Ishikawa (cell line): ENCODE results near the gene EREG.

Experiments used
- CREB1 ChIP-seq: IDR thresholded peaks from 2 replicates; pipeline ENCODE4 v1.6.1; 2012; ENCODE audit warnings: low read depth
- NFIC ChIP-seq: IDR thresholded peaks from 2 replicates; pipeline ENCODE4 v1.6.1; 2012
- YY1 ChIP-seq: IDR thresholded peaks from 2 replicates; pipeline ENCODE4 v1.6.1; 2012; ENCODE audit warnings: low read depth
- ZBTB7A ChIP-seq: IDR thresholded peaks from 2 replicates; pipeline ENCODE4 v1.6.1; 2012; ENCODE audit warnings: low read depth
- TF ChIP-seq, protein P1 (sequence below): IDR thresholded peaks from 2 replicates; pipeline ENCODE4 v1.6.1; 2012; ENCODE audit warnings: low read depth, mild to moderate bottlenecking

DNA sequence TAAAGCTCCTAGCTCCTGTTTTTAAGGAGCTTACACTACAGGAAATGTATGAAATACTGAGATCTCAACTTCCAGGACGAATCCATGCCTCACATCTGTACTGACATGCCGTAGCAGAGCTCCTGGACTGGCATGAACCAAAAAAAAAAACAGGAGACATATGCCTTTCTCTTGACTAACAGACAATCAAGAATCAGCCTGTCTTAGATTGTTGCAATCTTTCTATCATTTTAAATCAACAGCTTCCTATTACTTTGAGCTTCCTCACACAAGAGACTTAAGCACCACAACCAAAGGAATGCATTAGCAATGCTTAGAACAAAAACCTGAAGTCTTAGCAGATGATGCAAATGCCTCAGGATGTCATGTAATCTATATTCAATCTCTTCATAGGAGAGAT is 45.3 kb downstream of the EREG start:
- TF ChIP-seq NFIC (no peak), YY1 (no peak), ZBTB7A (no peak), CREB1 (no peak)
- TF ChIP-seq, protein P1, sequence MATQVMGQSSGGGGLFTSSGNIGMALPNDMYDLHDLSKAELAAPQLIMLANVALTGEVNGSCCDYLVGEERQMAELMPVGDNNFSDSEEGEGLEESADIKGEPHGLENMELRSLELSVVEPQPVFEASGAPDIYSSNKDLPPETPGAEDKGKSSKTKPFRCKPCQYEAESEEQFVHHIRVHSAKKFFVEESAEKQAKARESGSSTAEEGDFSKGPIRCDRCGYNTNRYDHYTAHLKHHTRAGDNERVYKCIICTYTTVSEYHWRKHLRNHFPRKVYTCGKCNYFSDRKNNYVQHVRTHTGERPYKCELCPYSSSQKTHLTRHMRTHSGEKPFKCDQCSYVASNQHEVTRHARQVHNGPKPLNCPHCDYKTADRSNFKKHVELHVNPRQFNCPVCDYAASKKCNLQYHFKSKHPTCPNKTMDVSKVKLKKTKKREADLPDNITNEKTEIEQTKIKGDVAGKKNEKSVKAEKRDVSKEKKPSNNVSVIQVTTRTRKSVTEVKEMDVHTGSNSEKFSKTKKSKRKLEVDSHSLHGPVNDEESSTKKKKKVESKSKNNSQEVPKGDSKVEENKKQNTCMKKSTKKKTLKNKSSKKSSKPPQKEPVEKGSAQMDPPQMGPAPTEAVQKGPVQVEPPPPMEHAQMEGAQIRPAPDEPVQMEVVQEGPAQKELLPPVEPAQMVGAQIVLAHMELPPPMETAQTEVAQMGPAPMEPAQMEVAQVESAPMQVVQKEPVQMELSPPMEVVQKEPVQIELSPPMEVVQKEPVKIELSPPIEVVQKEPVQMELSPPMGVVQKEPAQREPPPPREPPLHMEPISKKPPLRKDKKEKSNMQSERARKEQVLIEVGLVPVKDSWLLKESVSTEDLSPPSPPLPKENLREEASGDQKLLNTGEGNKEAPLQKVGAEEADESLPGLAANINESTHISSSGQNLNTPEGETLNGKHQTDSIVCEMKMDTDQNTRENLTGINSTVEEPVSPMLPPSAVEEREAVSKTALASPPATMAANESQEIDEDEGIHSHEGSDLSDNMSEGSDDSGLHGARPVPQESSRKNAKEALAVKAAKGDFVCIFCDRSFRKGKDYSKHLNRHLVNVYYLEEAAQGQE: no peak
